T-helper 2 cell treated with Interferon-gamma antibody and Interleukin-4, amounts not matched to agents 5 μg/mL and 100 μg/mL, for 36 hours (primary cell): ENCODE data around the gene CDKN2D.

Experiments
- DNase-seq: peaks from one replicate; pipeline ENCODE4 v3.0.0; 2021; ENCODE audit warnings: low spot score
- H3K27ac Mint-ChIP-seq: one replicate; pipeline ENCODE4 v1.8.0; 2021; ENCODE audit warnings: mild to moderate bottlenecking, mixed read lengths
- H3K27me3 Mint-ChIP-seq: one replicate; pipeline ENCODE4 v1.8.0; 2021; ENCODE audit warnings: low read depth, mixed read lengths
- H3K36me3 Mint-ChIP-seq: one replicate; pipeline ENCODE4 v1.8.0; 2021; ENCODE audit warnings: low read depth, mixed read lengths
- H3K4me1 Mint-ChIP-seq: one replicate; pipeline ENCODE4 v1.8.0; 2021; ENCODE audit warnings: low read depth, mixed read lengths
- H3K4me3 Mint-ChIP-seq: one replicate; pipeline ENCODE4 v1.8.0; 2022; ENCODE audit warnings: mild to moderate bottlenecking, moderate library complexity, mixed read lengths
- H3K9me3 Mint-ChIP-seq: one replicate; pipeline ENCODE4 v1.8.0; 2021; ENCODE audit warnings: mixed read lengths

CDKN2D gene

GRCh38 chr19:10568062-10568825 is 535 bp downstream of the CDKN2D start:
- H3K36me3 Mint-ChIP-seq, result peaks cover 35% of the 10 kb centered on the region
- peaks cover 38% of the 10 kb centered on the region for H3K4me1 Mint-ChIP-seq
- H3K27me3 Mint-ChIP-seq, result no peaks in the 10 kb centered on the region
- H3K4me3 Mint-ChIP-seq, result peak overlapping the region; percentile 100
- H3K27ac Mint-ChIP-seq, result peak overlapping the region; percentile 93
- H3K9me3 Mint-ChIP-seq, result no peaks in the 10 kb centered on the region
- DNase-seq, result no peak

GRCh38 chr19:10567656-10568055 is 1.1 kb downstream of the CDKN2D start:
- Mint-ChIP-seq H3K4me1 (peaks cover 37% of the 10 kb centered on the region), H3K27ac (peak overlapping the region; percentile 93), H3K27me3 (no peaks in the 10 kb centered on the region), H3K4me3 (peak overlapping the region; percentile 100), H3K9me3 (no peaks in the 10 kb centered on the region), H3K36me3 (peaks cover 36% of the 10 kb centered on the region)
- DNase-seq, result no peak

GRCh38 chr19:10566658-10567410 is 1.9 kb downstream of the CDKN2D start:
- Mint-ChIP-seq H3K36me3 (peaks cover 40% of the 10 kb centered on the region), H3K4me3 (peak overlapping the region; percentile 100), H3K27me3 (no peaks in the 10 kb centered on the region), H3K27ac (peak overlapping the region; percentile 93), H3K9me3 (no peaks in the 10 kb centered on the region), H3K4me1 (peaks cover 31% of the 10 kb centered on the region)
- DNase-seq, result peak; percentile 56

GRCh38 chr19:10566408-10566657 is 2.4 kb downstream of the CDKN2D start:
- Mint-ChIP-seq H3K27ac (peak overlapping the region; percentile 93), H3K36me3 (peaks cover 45% of the 10 kb centered on the region), H3K27me3 (no peaks in the 10 kb centered on the region), H3K9me3 (no peaks in the 10 kb centered on the region), H3K4me1 (peaks cover 31% of the 10 kb centered on the region), H3K4me3 (peak overlapping the region; percentile 100)
- DNase-seq, result no peak

GRCh38 chr19:10565567-10566407 is 3.0 kb downstream of the CDKN2D start, which contains the start of gene KRI1:
TSS of gene KRI1 (minus strand) at chr19:10566010. CDS start at chr19:10565999, 11 bp downstream.
- Mint-ChIP-seq H3K36me3 (peaks cover 50% of the 10 kb centered on the region), H3K9me3 (no peaks in the 10 kb centered on the region), H3K27me3 (no peaks in the 10 kb centered on the region), H3K4me3 (peak within 1 kb of the TSS; percentile 100), H3K4me1 (peaks cover 31% of the 10 kb centered on the region), H3K27ac (peak within 1 kb of the TSS; percentile 93)
- peak; percentile 100 for DNase-seq

GRCh38 chr19:10565028-10565566 is 3.7 kb downstream of the CDKN2D start:
- Mint-ChIP-seq H3K27me3 (no peaks in the 10 kb centered on the region), H3K4me3 (peak overlapping the region; percentile 100), H3K9me3 (no peaks in the 10 kb centered on the region), H3K27ac (peak overlapping the region; percentile 93), H3K36me3 (peaks cover 56% of the 10 kb centered on the region), H3K4me1 (peaks cover 28% of the 10 kb centered on the region)
- peak; percentile 47 for DNase-seq

GRCh38 chr19:10562609-10563008 is 6.2 kb downstream of the CDKN2D start:
- Mint-ChIP-seq H3K27ac (no peak overlapping the region), H3K4me3 (no peak overlapping the region), H3K9me3 (no peaks in the 10 kb centered on the region), H3K4me1 (peaks cover 22% of the 10 kb centered on the region), H3K36me3 (peaks cover 62% of the 10 kb centered on the region), H3K27me3 (no peaks in the 10 kb centered on the region)
- no peak for DNase-seq

- Mint-ChIP-seq H3K4me3 (no peak overlapping the region), H3K27me3 (no peaks in the 10 kb centered on the region), H3K36me3 (peaks cover 54% of the 10 kb centered on the region), H3K27ac (no peak overlapping the region), H3K9me3 (no peaks in the 10 kb centered on the region), H3K4me1 (peaks cover 15% of the 10 kb centered on the region)
- no peak for DNase-seq
Measured at GRCh38 chr19:10560154-10560553, 8.6 kb downstream of the CDKN2D start.

GRCh38 chr19:10557603-10558197 is 11.1 kb downstream of the CDKN2D start:
- Mint-ChIP-seq H3K36me3 (peaks cover 65% of the 10 kb centered on the region), H3K4me3 (no peak overlapping the region)

GRCh38 chr19:10555610-10555973 is 13.2 kb downstream of the CDKN2D start:
- Mint-ChIP-seq H3K4me3 (no peak overlapping the region), H3K9me3 (no peaks in the 10 kb centered on the region), H3K4me1 (peaks cover 35% of the 10 kb centered on the region), H3K36me3 (peaks cover 64% of the 10 kb centered on the region), H3K27ac (peak overlapping the region; percentile 70), H3K27me3 (no peaks in the 10 kb centered on the region)
- no peak for DNase-seq

More at GRCh38 chr19:10557603-10558197, 11.1 kb downstream of the CDKN2D start:
- Mint-ChIP-seq H3K9me3 (no peaks in the 10 kb centered on the region), H3K27me3 (no peaks in the 10 kb centered on the region), H3K27ac (no peak overlapping the region), H3K4me1 (peaks cover 29% of the 10 kb centered on the region)
- no peak for DNase-seq

GRCh38 chr19:10554760-10555609 is 13.8 kb downstream of the CDKN2D start:
- Mint-ChIP-seq H3K4me3 (peak overlapping the region; percentile 64), H3K27me3 (no peaks in the 10 kb centered on the region), H3K36me3 (peaks cover 65% of the 10 kb centered on the region), H3K4me1 (peaks cover 36% of the 10 kb centered on the region), H3K9me3 (no peaks in the 10 kb centered on the region), H3K27ac (peak overlapping the region; percentile 94)
- no peak for DNase-seq

GRCh38 chr19:10553943-10554381 is 14.8 kb downstream of the CDKN2D start:
- peaks cover 60% of the 10 kb centered on the region for H3K36me3 Mint-ChIP-seq

More at GRCh38 chr19:10553943-10554381, 14.8 kb downstream of the CDKN2D start:
- peaks cover 36% of the 10 kb centered on the region for H3K4me1 Mint-ChIP-seq
- peak; percentile 55 for DNase-seq
- H3K27ac Mint-ChIP-seq, result peak overlapping the region; percentile 94
- peak overlapping the region; percentile 64 for H3K4me3 Mint-ChIP-seq
- no peaks in the 10 kb centered on the region for H3K9me3 Mint-ChIP-seq
- H3K27me3 Mint-ChIP-seq, result no peaks in the 10 kb centered on the region
